ENCODE results near the gene ANO2. TPM values are rescaled to one million over a fixed set of nuclear protein-coding genes. Genes with fewer than 3 reads are reported as not detected.

Gene ANO2
- total RNA-seq, 1 donor from 2014 or later: 1.7 TPM

DNA sequence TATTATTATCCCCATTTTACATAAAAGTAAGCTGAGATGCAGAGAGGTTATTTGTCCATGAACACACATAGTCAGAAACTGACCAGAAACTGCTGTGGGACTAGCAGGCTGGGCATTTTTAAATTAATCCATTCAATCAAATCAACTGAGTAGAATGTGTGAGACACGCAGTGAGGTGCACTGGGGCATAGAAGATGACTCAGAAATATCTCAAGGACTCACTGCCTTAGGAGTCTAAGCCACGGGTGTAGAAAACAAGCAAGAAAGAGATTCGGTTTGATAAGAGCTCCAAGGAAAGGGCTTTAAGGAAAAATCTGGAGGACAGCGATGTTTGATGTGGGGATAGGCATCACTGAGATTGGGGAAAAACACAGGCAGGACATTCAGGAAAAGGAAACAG lies 127.8 kb downstream of the ANO2 start:
- H3K4me3 ChIP-seq (ENCODE audit: low read depth, low read length): no peak overlapping the region
- peak; percentile 35 for DNase-seq (ENCODE audit: low read depth)
- TF ChIP-seq CTCF (conservative IDR thresholded peaks at IDR 0.05; ENCODE audit: low read depth, low read length): no peak

- DNase-seq (ENCODE audit: low read depth): no peak
- no peak for TF ChIP-seq CTCF (conservative IDR thresholded peaks at IDR 0.05; ENCODE audit: low read depth, low read length)
- no peak overlapping the region for H3K4me3 ChIP-seq (ENCODE audit: low read depth, low read length)
These were observed 135.5 kb downstream of the ANO2 start for GRCh38 chr12:5809586-5809985.

- DNase-seq (ENCODE audit: low read depth): peak; percentile 68
- H3K4me3 ChIP-seq (ENCODE audit: low read depth, low read length): no peak overlapping the region
- no peak for TF ChIP-seq CTCF (conservative IDR thresholded peaks at IDR 0.05; ENCODE audit: low read depth, low read length)
These were observed 136.1 kb downstream of the ANO2 start for GRCh38 chr12:5808981-5809380.

GRCh38 chr12:5807514-5808219 lies 137.4 kb downstream of the ANO2 start:
- no peak for DNase-seq (ENCODE audit: low read depth)
- TF ChIP-seq CTCF (conservative IDR thresholded peaks at IDR 0.05; ENCODE audit: low read depth, low read length): no peak
- no peak overlapping the region for H3K4me3 ChIP-seq (ENCODE audit: low read depth, low read length)

DNA sequence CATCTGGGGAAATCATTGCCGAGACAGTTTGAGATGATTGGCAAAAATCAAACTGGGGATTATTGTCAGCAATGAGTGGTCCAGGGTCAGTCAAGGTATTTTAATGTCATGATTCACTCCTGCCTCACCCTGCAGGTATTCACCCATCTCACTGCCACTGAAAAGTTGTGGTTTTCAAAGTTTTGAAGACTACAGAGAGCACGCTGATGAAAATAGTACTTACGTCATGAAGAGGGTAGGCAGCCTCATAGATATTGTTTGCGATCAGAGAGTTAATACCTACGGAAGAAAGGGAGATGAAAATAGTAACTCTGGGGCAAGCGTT lies 138.0 kb downstream of the ANO2 start:
- DNase-seq (ENCODE audit: low read depth): no peak
- no peak for TF ChIP-seq CTCF (conservative IDR thresholded peaks at IDR 0.05; ENCODE audit: low read depth, low read length)
- no peak overlapping the region for H3K4me3 ChIP-seq (ENCODE audit: low read depth, low read length)

- no peak for DNase-seq (ENCODE audit: low read depth)
- TF ChIP-seq CTCF (conservative IDR thresholded peaks at IDR 0.05; ENCODE audit: low read depth, low read length): no peak
- H3K4me3 ChIP-seq (ENCODE audit: low read depth, low read length): no peak overlapping the region
These were observed 138.5 kb downstream of the ANO2 start for GRCh38 chr12:5806371-5807089.

- no peak for TF ChIP-seq CTCF (conservative IDR thresholded peaks at IDR 0.05; ENCODE audit: low read depth, low read length)
- no peak for DNase-seq (ENCODE audit: low read depth)
These were observed 141.5 kb downstream of the ANO2 start for GRCh38 chr12:5803532-5803931.

More at GRCh38 chr12:5803532-5803931, 141.5 kb downstream of the ANO2 start:
- H3K4me3 ChIP-seq (ENCODE audit: low read depth, low read length): no peak overlapping the region

All from epithelial cell of proximal tubule (primary cell).